Trophoblast cell (in vitro differentiated cells and primary cell): Measurements from ENCODE around the gene MTMR1.

Experiments
- DNase-seq, 2 donors: peaks; one replicate each; pipeline ENCODE4 v3.0.0-alpha.2; 2016
- H2AFZ ChIP-seq: 2 replicates; pipeline ENCODE4 v1.6.1; 2013; ENCODE audit warnings: low read length, moderate library complexity, mild to moderate bottlenecking; ENCODE audit not compliant: insufficient read depth, poor library complexity
- H2AK5ac ChIP-seq: 2 replicates; pipeline ENCODE4 v1.6.1; 2013; ENCODE audit warnings: mild to moderate bottlenecking, low read length
- H2BK120ac ChIP-seq: 2 replicates; pipeline ENCODE4 v1.6.1; 2013; ENCODE audit warnings: low read length, mild to moderate bottlenecking, moderate library complexity; ENCODE audit not compliant: insufficient read depth, poor library complexity
- H2BK12ac ChIP-seq: 2 replicates; pipeline ENCODE4 v1.6.1; 2013; ENCODE audit warnings: mild to moderate bottlenecking, low read length, moderate library complexity
- H2BK5ac ChIP-seq: 2 replicates; pipeline ENCODE4 v1.6.1; 2013; ENCODE audit warnings: low read length, low read depth, moderate library complexity, mild to moderate bottlenecking; ENCODE audit not compliant: poor library complexity
- H3K14ac ChIP-seq: 2 replicates; pipeline ENCODE4 v1.6.1; 2013; ENCODE audit warnings: mild to moderate bottlenecking, low read length
- H3K18ac ChIP-seq: 2 replicates; pipeline ENCODE4 v1.6.1; 2013; ENCODE audit warnings: mild to moderate bottlenecking, low read length
- H3K23ac ChIP-seq: 2 replicates; pipeline ENCODE4 v1.6.1; 2013; ENCODE audit warnings: low read length
- H3K27ac ChIP-seq: 2 replicates; pipeline ENCODE4 v1.5.1; 2013; ENCODE audit warnings: low read depth, mild to moderate bottlenecking, inconsistent platforms, low read length, moderate library complexity
- H3K27me3 ChIP-seq: 2 replicates; pipeline ENCODE4 v1.6.1; 2013; ENCODE audit warnings: inconsistent platforms, mild to moderate bottlenecking, low read length, moderate library complexity; ENCODE audit not compliant: insufficient read depth
- H3K36me3 ChIP-seq, 2 experiments: 1 replicate in 1 of 2; 2 replicates in 1 of 2; pipeline ENCODE4 v1.6.1; 2013; ENCODE audit warnings: low read length in 2 of 2, mild to moderate bottlenecking in 2 of 2, moderate library complexity in 1 of 2; ENCODE audit not compliant: insufficient read depth in 2 of 2, control insufficient read depth in 1 of 2
- H3K4ac ChIP-seq: 2 replicates; pipeline ENCODE4 v1.6.1; 2013; ENCODE audit warnings: low read depth, mild to moderate bottlenecking, low read length, moderate library complexity
- H3K4me1 ChIP-seq, 2 experiments: 1 replicate in 1 of 2; 2 replicates in 1 of 2; pipeline ENCODE4 v1.6.1; 2013; ENCODE audit warnings: low read length in 2 of 2, mild to moderate bottlenecking in 2 of 2, moderate library complexity in 1 of 2; ENCODE audit not compliant: insufficient read depth in 2 of 2, control insufficient read depth in 1 of 2
- H3K4me2 ChIP-seq: 2 replicates; pipeline ENCODE4 v1.6.1; 2013; ENCODE audit warnings: inconsistent platforms, mild to moderate bottlenecking, low read length, moderate library complexity
- H3K4me3 ChIP-seq: 2 replicates; pipeline ENCODE4 v1.5.1; 2013; ENCODE audit warnings: mild to moderate bottlenecking, low read depth, low read length, inconsistent platforms
- H3K79me1 ChIP-seq: one replicate; pipeline ENCODE4 v1.6.1; 2013; ENCODE audit warnings: low read length
- H3K79me2 ChIP-seq: 2 replicates; pipeline ENCODE4 v1.6.1; 2013; ENCODE audit warnings: low read length, mild to moderate bottlenecking; ENCODE audit not compliant: control insufficient read depth, insufficient read depth, poor library complexity
- H3K9ac ChIP-seq: 2 replicates; pipeline ENCODE4 v1.6.1; 2013; ENCODE audit warnings: mild to moderate bottlenecking, low read length
- H3K9me3 ChIP-seq: 2 replicates; pipeline ENCODE4 v1.6.1; 2013; ENCODE audit warnings: low read depth, mild to moderate bottlenecking, control low read depth, inconsistent platforms, low read length; ENCODE audit not compliant: insufficient read depth
- H4K12ac ChIP-seq: 2 replicates; pipeline ENCODE4 v1.6.1; 2013; ENCODE audit warnings: low read depth, mild to moderate bottlenecking, low read length, moderate library complexity
- H4K8ac ChIP-seq: 2 replicates; pipeline ENCODE4 v1.6.1; 2013; ENCODE audit warnings: low read depth, mild to moderate bottlenecking, low read length, moderate library complexity
- H4K91ac ChIP-seq: one replicate; pipeline ENCODE4 v1.6.1; 2013; ENCODE audit warnings: low read depth, mild to moderate bottlenecking, low read length, moderate library complexity
- WGBS: extraction: QIAGEN DNeasy Blood & Tissue Kit; methylation state at CpG from one replicate; pipeline ENCODE4 v1.1.7; 2013; ENCODE audit warnings: missing lambda C conversion rate; ENCODE audit not compliant: insufficient read length, insufficient coverage; ENCODE audit errors: extremely low coverage; 5-methylcytosine and 5-hydroxymethylcytosine counted together

The MTMR1 gene

DNA sequence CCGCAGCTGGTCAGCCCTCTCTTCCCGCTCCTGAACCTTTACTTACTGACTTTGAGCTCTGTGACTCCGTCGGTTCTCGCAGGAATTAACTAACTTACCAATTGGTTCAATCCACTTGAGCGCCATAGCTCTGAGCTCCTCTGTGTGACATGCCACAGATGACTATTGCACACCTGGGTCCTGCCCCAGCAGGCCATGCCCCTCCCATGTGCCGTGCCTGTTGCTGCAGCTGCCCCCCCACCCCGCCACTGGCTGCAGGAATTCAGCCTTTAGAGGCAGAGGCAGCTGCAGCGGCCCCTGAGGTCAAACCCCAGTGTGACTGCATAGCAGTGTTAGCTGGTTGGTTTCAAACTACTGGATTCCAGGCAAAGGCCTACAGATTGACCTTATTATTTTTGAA lies 70.6 kb downstream of the MTMR1 start:
- no peak overlapping the region for H3K23ac ChIP-seq
- H3K4me2 ChIP-seq = no peak overlapping the region
- DNase-seq = peak; percentile 62 to 64
- H2AK5ac ChIP-seq = no peak overlapping the region
- H3K27ac ChIP-seq = no peak overlapping the region
- no peak overlapping the region for H3K4me3 ChIP-seq
- no peaks in the 10 kb centered on the region for H3K79me2 ChIP-seq
- no peak overlapping the region for H4K8ac ChIP-seq
- peaks cover 7 to 18% of the 10 kb centered on the region in 2 experiments for H3K36me3 ChIP-seq
- H3K9ac ChIP-seq = no peak overlapping the region
- no peak overlapping the region for H2BK120ac ChIP-seq
- no peak overlapping the region for H2BK12ac ChIP-seq
- H3K79me1 ChIP-seq = no peaks in the 10 kb centered on the region
- no peak overlapping the region for H4K12ac ChIP-seq
- no peak overlapping the region for H3K4ac ChIP-seq
- no peaks in the 10 kb centered on the region for H3K27me3 ChIP-seq
- WGBS = no CpG with 5 or more reads among the region's 9 CpGs
- peaks cover 0 to 11% of the 10 kb centered on the region in 2 experiments for H3K4me1 ChIP-seq
- H3K18ac ChIP-seq = no peak overlapping the region
- H3K14ac ChIP-seq = no peak overlapping the region
- no peaks in the 10 kb centered on the region for H3K9me3 ChIP-seq
- H4K91ac ChIP-seq = no peak overlapping the region
- no peak overlapping the region for H2AFZ ChIP-seq
- no peak overlapping the region for H2BK5ac ChIP-seq

DNA sequence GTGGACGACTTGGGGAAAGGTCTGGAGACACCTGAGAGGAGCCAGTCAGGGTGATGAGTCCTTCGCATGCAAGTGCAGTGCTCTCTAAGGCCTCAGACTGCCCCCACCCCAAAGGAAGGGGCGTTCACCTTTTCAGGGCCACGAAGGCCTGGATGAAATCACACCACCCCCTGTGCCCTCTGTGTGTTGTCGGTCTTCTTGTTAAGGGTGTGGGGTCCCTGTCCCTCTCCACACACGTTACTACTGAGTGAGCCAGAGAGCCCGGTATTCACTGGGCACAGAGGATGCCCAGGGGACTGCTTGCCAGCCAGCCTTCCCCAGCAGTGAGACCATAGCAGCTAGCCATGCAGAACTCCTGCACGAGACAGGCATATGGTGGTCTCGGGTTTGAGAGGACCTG lies 72.0 kb downstream of the MTMR1 start:
- Histone ChIP-seq H3K27me3 (no peaks in the 10 kb centered on the region), H2AFZ (no peak overlapping the region), H3K9me3 (no peaks in the 10 kb centered on the region), H2BK120ac (no peak overlapping the region), H2BK12ac (no peak overlapping the region), H4K12ac (no peak overlapping the region), H3K4me2 (no peak overlapping the region), H3K4ac (no peak overlapping the region), H4K91ac (no peak overlapping the region), H3K4me1 (peaks cover 0 to 8% of the 10 kb centered on the region in 2 experiments), H3K79me2 (no peaks in the 10 kb centered on the region), H3K4me3 (no peak overlapping the region), H2BK5ac (no peak overlapping the region), H3K79me1 (no peaks in the 10 kb centered on the region), H3K27ac (no peak overlapping the region), H4K8ac (no peak overlapping the region), H3K9ac (no peak overlapping the region), H3K18ac (no peak overlapping the region), H2AK5ac (no peak overlapping the region), H3K36me3 (peaks cover 3 to 14% of the 10 kb centered on the region in 2 experiments), H3K14ac (no peak overlapping the region), H3K23ac (no peak overlapping the region)
- no CpG with 5 or more reads among the region's 9 CpGs for WGBS
- no peak for DNase-seq

DNA sequence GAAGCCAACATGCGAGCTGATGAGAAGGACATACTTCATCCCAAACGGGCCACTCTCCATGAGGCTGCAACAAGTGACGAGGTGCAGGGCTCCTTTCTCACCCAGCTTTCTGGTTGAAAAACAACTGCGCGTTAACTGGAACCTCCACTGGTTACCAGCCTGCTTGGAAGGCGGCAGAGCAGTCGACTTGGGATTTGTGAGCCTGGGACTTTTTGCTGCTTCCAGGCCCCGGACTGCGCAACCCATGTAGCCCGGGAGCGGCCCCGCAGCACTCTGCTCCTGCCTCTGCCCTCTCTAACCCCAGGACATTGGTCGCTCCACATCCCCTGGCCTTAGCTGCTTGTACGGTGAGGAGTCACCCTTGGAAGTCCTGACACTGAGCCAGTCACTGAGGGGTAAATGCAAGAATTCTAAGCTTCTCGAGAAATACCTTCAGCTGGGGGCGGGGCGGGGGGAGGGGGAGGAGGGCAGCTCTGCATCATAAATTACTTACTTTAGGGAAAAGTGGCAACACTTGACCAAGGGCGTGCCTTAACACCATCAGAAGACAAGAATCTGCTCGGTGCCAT lies 72.7 kb downstream of the MTMR1 start:
- WGBS = no CpG with 5 or more reads among the region's 19 CpGs
- no peak overlapping the region for H4K8ac ChIP-seq
- no peak overlapping the region for H3K23ac ChIP-seq
- H3K14ac ChIP-seq = no peak overlapping the region
- H2BK120ac ChIP-seq = no peak overlapping the region
- no peaks in the 10 kb centered on the region for H3K9me3 ChIP-seq
- no peak overlapping the region for H2BK12ac ChIP-seq
- H2AK5ac ChIP-seq = no peak overlapping the region
- H4K91ac ChIP-seq = no peak overlapping the region
- H2AFZ ChIP-seq = no peak overlapping the region
- H3K79me1 ChIP-seq = no peaks in the 10 kb centered on the region
- no peak overlapping the region for H3K9ac ChIP-seq
- peaks cover 3 to 14% of the 10 kb centered on the region in 2 experiments for H3K36me3 ChIP-seq
- H3K4me3 ChIP-seq = no peak overlapping the region
- H2BK5ac ChIP-seq = no peak overlapping the region
- H3K27ac ChIP-seq = no peak overlapping the region
- H3K4ac ChIP-seq = no peak overlapping the region
- H3K4me2 ChIP-seq = no peak overlapping the region
- H3K27me3 ChIP-seq = no peaks in the 10 kb centered on the region
- no peaks in the 10 kb centered on the region for H3K79me2 ChIP-seq
- H3K4me1 ChIP-seq = peaks cover 0 to 8% of the 10 kb centered on the region in 2 experiments
- H3K18ac ChIP-seq = no peak overlapping the region
- peak; percentile 3 to 8 for DNase-seq
- no peak overlapping the region for H4K12ac ChIP-seq

DNA sequence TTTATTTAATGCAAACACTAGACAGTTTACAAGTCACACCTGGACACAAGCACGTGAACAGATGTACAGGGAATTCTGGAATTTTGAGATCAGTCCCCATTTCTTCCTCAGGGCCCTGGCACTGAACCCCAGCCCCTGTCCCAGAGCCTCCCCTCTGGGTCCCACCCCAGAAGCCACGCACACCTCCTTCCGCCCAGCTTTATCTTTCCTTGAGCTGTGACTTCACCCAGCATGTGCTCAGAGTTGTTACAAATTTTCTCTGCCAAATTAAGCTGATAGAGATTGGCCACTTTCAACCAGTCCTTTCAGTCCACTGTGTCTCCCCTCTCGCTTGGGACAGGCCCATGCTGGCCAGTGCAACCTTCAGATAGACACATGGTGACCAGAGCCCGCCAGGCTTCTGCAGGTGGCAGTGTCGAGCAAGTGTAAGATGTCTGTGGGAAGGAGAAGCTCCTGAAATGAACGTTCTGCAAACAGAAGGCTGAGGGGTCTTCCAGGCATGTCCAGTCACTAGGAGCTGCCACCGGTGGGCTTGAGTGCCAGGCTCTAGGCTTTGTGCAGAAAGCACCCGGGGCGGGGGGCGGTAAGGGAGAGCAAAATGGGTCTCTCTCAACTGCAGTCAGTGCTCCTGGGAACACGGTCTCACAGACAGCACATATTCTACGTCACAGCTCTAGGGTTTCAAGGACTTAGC lies 73.3 kb downstream of the MTMR1 start:
- peaks cover 3 to 14% of the 10 kb centered on the region in 2 experiments for H3K36me3 ChIP-seq
- H2BK5ac ChIP-seq = no peak overlapping the region
- H3K4ac ChIP-seq = no peak overlapping the region
- peaks cover 0 to 8% of the 10 kb centered on the region in 2 experiments for H3K4me1 ChIP-seq
- no peak overlapping the region for H4K12ac ChIP-seq
- no peak overlapping the region for H2AFZ ChIP-seq
- peak; percentile 34 to 42 for DNase-seq
- no peak overlapping the region for H4K91ac ChIP-seq
- H3K79me2 ChIP-seq = no peaks in the 10 kb centered on the region
- H3K27ac ChIP-seq = no peak overlapping the region
- no peak overlapping the region for H4K8ac ChIP-seq
- no peak overlapping the region for H3K9ac ChIP-seq
- no CpG with 5 or more reads among the region's 13 CpGs for WGBS
- no peak overlapping the region for H3K23ac ChIP-seq
- H3K27me3 ChIP-seq = no peaks in the 10 kb centered on the region
- no peak overlapping the region for H2BK120ac ChIP-seq
- no peak overlapping the region for H2BK12ac ChIP-seq
- no peak overlapping the region for H3K4me3 ChIP-seq
- no peak overlapping the region for H2AK5ac ChIP-seq
- no peak overlapping the region for H3K18ac ChIP-seq
- H3K9me3 ChIP-seq = no peaks in the 10 kb centered on the region
- H3K14ac ChIP-seq = no peak overlapping the region
- no peaks in the 10 kb centered on the region for H3K79me1 ChIP-seq
- H3K4me2 ChIP-seq = no peak overlapping the region
